Transverse colon (tissue), 4 donors: ENCODE measurements around the gene PEF1. TPM values are rescaled to one million over a fixed set of nuclear protein-coding genes. Genes with fewer than 3 reads are reported as not detected.
A peak's percentile ranks its signal among the peaks of the same experiment; 100 is the strongest.

ENCODE experiments used
- DNase-seq: peaks from one replicate; pipeline ENCODE4 v3.0.0-alpha.2; 2019
- H3K27ac ChIP-seq, 4 donors: fragments of 200-600 bp; sonication (generic); 2 replicates each; pipeline ENCODE4 v1.5.1; 2016 to 2018; ENCODE audit warnings: inconsistent platforms in 4 of 4
- H3K27me3 ChIP-seq: fragments of 200-600 bp; sonication (generic); 2 replicates; pipeline ENCODE4 v1.5.1; 2017; ENCODE audit warnings: inconsistent platforms
- H3K36me3 ChIP-seq, 4 donors: fragments of 200-600 bp; sonication (generic); 2 replicates each; pipeline ENCODE4 v1.5.1; 2017 to 2019; ENCODE audit warnings: inconsistent platforms in 4 of 4
- H3K4me1 ChIP-seq, 4 donors: fragments of 200-600 bp; sonication (generic); 2 replicates each; pipeline ENCODE4 v1.5.1; 2017 to 2020; ENCODE audit warnings: inconsistent platforms in 4 of 4
- H3K4me3 ChIP-seq, 4 donors: fragments of 200-600 bp; sonication (generic); 1 replicate in 1 of 4; 2 replicates in 3 of 4; pipeline versions ENCODE4 v1.5.1 to v1.6.1; 2017 to 2019; ENCODE audit warnings: inconsistent platforms in 4 of 4
- H3K9me3 ChIP-seq, 2 donors: fragments of 200-600 bp; sonication (generic); 2 replicates each; pipeline ENCODE4 v1.5.1; 2017 to 2019; ENCODE audit warnings: inconsistent platforms in 2 of 2
- CTCF ChIP-seq, 5 experiments: fragments of 200-600 bp in 3 of 5; fragments of 450-650 bp in 2 of 5; sonication (generic) in 3 of 5; IDR thresholded peaks; 1 replicate in 2 of 5; 2 replicates in 3 of 5; pipeline ENCODE4 v1.5.1; 2016 to 2017; ENCODE audit warnings: antibody characterized with exemption in 5 of 5, inconsistent platforms in 3 of 5, mild to moderate bottlenecking in 2 of 5, moderate library complexity in 1 of 5
- EP300 ChIP-seq: sonication (generic); formaldehyde crosslinking; IDR thresholded peaks from one replicate; pipeline ENCODE4 v1.6.1; 2017; ENCODE audit warnings: antibody characterized with exemption, low read depth
- POLR2A ChIP-seq: fragments of 450-650 bp; IDR thresholded peaks from one replicate; pipeline ENCODE4 v1.6.1; 2016; ENCODE audit warnings: antibody characterized with exemption, mild to moderate bottlenecking, moderate library complexity
- POLR2AphosphoS5 ChIP-seq, 3 donors: sonication (generic); formaldehyde crosslinking; IDR thresholded peaks; one replicate each; pipeline ENCODE4 v1.6.1; 2016; ENCODE audit warnings: antibody characterized with exemption in 3 of 3
- WGBS, 2 donors: methylation state at CpG; one replicate each; pipeline ENCODE4 v1.1.5; 2018; ENCODE audit warnings: low coverage in 1 of 2; 5-methylcytosine and 5-hydroxymethylcytosine counted together
- in situ Hi-C, 4 donors: fragments of 200-750 bp; cut with MboI; loops; one replicate each; pipeline versions ENCODE4 v1.15.0 to v1.15.1; 2017; ENCODE audit warnings: low sequenced_read_pairs in 3 of 4, low pct_ligation_motif_present in 1 of 4, low pct_unique_long_range_greater_than_20kb in 1 of 4
- intact Hi-C: fragments of 100-400 bp; cut with DNase I; formaldehyde crosslinking; loops from one replicate; pipeline ENCODE4 v1.15.1; 2023; ENCODE audit warnings: low total_unique reads
- total RNA-seq, 4 donors: library from RNA; depleted of rRNA; stranded (reverse); fragments of >200 nt; gene quantifications; one replicate each; pipeline ENCODE4 v1.1.0, GENCODE V29; 2016

The PEF1 gene
- total RNA-seq, 4 donors from 2014 or later, result 12.3 to 61.7 (median 49.9) TPM

GRCh38 chr1:31648190-31648589 lies 3.5 kb upstream of the PEF1 start:
- Histone ChIP-seq H3K4me3 (no peak overlapping the region), H3K27me3 (no peaks in the 10 kb centered on the region), H3K9me3 (no peaks in the 10 kb centered on the region), H3K27ac (peak overlapping the region in 1 of 4 donors; percentile 11), H3K36me3 (no peaks in the 10 kb centered on the region), H3K4me1 (peaks cover 6 to 16% (median 11%) of the 10 kb centered on the region in 4 donors)
- intact Hi-C loops, result no loop called here
- no peak for DNase-seq
- WGBS, 2 donors, result 67% methylated on average over 2 of the region's 2 CpGs; no CpG with 5 or more reads in 1 of the 2 donors
- no peak for TF ChIP-seq CTCF (IDR thresholded peaks at IDR 0.05)
- TF ChIP-seq POLR2AphosphoS5 (IDR thresholded peaks at IDR 0.05), result no peak
- TF ChIP-seq EP300, result no peak
- in situ Hi-C loops, result no loop called here

- H3K27me3 ChIP-seq, result no peaks in the 10 kb centered on the region
- H3K4me1 ChIP-seq, result peaks cover 6 to 26% (median 12%) of the 10 kb centered on the region in 4 donors
- H3K36me3 ChIP-seq, result no peaks in the 10 kb centered on the region
- WGBS, 2 donors, result 89% methylated on average over 2 of the region's 2 CpGs; no CpG with 5 or more reads in 1 of the 2 donors
- intact Hi-C loops (no loop called here), in situ Hi-C loops (no loop called here)
- H3K27ac ChIP-seq, result no peak overlapping the region
- H3K4me3 ChIP-seq, result no peak overlapping the region
- no peaks in the 10 kb centered on the region for H3K9me3 ChIP-seq
- DNase-seq, result no peak
- TF ChIP-seq EP300 (no peak), POLR2AphosphoS5 (IDR thresholded peaks at IDR 0.05) (no peak), POLR2A (no peak), CTCF (IDR thresholded peaks at IDR 0.05) (no peak)
These were observed 2.4 kb upstream of the PEF1 start for GRCh38 chr1:31647106-31647505.

- no peaks in the 10 kb centered on the region for H3K9me3 ChIP-seq
- DNase-seq, result no peak
- H3K4me3 ChIP-seq, result no peak overlapping the region
- WGBS, 2 donors, result 94 to 100% methylated on average over 3 to 4 of the region's 4 CpGs
- H3K36me3 ChIP-seq, result no peaks in the 10 kb centered on the region
- in situ Hi-C loops, result no loop called here
- H3K27ac ChIP-seq, result no peak overlapping the region
- TF ChIP-seq CTCF (IDR thresholded peaks at IDR 0.05), result no peak
- no peak for TF ChIP-seq POLR2A
- TF ChIP-seq POLR2AphosphoS5 (IDR thresholded peaks at IDR 0.05), result no peak
- intact Hi-C loops, result no loop called here
- H3K27me3 ChIP-seq, result no peaks in the 10 kb centered on the region
- peaks cover 6 to 26% (median 12%) of the 10 kb centered on the region in 4 donors for H3K4me1 ChIP-seq
These were observed 1.7 kb upstream of the PEF1 start for GRCh38 chr1:31646259-31646960.

GRCh38 chr1:31645274-31645568 lies 545 bp upstream of the PEF1 start:
- DNase-seq, result no peak
- WGBS, 2 donors, result 0 to 3% methylated on average over 5 to 11 of the region's 11 CpGs
- intact Hi-C loops, result no loop called here

More at GRCh38 chr1:31645274-31645568, 545 bp upstream of the PEF1 start:
- H3K9me3 ChIP-seq, result no peaks in the 10 kb centered on the region
- H3K4me1 ChIP-seq, result peaks cover 7 to 27% (median 12%) of the 10 kb centered on the region in 4 donors
- no peaks in the 10 kb centered on the region for H3K27me3 ChIP-seq
- in situ Hi-C loops, result no loop called here
- no peaks in the 10 kb centered on the region for H3K36me3 ChIP-seq
- TF ChIP-seq EP300 (peak; percentile 1), POLR2A (no peak), CTCF (IDR thresholded peaks at IDR 0.05) (no peak), POLR2AphosphoS5 (IDR thresholded peaks at IDR 0.05) (peak in 1 of 3 donors; percentile 42)
- peak overlapping the region; percentile 93 to 98 (median 96) for H3K27ac ChIP-seq
- H3K4me3 ChIP-seq, result peak overlapping the region; percentile 79 to 97 (median 84)
